Amniotic epithelial cell (primary cell): ENCODE measurements around the gene ARFGAP3.
"Not testable (repeated sequence)": the region's sequence is repeated elsewhere in the genome, so short reads cannot be mapped to it uniquely, and the experiment has no call there.

Experiments used
- DNase-seq: peaks from one replicate; pipeline ENCODE4 v3.0.0-alpha.2; 2010; ENCODE audit warnings: low read depth

Gene ARFGAP3

DNA sequence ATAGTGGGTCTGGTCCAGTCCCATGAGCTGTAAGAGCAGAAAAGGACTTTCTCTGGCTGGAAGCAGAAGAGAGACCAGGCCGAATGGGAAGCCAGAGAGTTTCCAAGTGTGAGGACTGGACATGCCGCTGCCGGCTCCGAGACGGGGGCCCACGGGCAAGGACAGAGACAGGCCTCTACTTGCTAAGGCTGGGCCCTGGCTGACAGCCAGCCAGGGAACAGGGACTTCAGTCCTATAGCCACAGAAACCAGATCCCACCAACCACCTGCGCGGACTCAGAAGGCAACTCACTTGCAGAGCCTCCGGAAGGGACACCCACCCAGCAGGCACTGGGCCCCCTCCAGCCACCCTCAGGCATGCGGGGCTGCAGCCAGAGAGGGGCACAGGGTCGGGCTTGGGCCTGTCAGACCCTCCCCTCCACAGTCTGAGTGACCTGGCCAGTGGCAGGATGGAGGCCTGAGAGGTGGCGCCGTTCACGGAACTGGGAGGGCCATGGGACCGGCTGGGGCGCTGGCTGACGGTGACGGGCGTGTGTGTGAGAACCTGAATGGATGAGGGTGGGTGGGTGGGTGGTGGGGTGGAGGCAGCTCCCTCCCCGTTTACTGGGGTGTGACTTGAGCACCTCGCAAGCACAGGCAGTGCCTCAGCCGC lies 88.6 kb downstream of the ARFGAP3 start:
- no peak for DNase-seq

DNA sequence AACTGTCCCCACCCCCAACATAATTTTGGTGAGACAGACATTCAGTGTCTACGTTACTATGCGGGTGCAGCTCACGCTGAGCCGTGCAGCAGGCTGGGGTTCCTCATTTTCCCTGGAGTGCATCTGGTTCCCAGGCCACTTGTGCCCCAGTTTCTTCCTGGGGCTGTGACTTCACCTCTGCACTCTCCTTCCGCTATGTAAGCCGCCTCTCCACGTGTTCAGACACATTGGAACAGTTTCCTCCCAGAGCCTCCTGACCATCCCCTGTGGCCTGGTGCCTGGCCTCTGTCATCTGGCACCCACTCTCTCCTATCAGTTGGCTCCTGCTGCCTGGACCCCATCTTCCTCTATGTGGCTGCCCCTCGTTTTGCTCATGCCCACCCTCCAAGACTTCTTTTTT lies 90.2 kb downstream of the ARFGAP3 start:
- no peak for DNase-seq

DNA sequence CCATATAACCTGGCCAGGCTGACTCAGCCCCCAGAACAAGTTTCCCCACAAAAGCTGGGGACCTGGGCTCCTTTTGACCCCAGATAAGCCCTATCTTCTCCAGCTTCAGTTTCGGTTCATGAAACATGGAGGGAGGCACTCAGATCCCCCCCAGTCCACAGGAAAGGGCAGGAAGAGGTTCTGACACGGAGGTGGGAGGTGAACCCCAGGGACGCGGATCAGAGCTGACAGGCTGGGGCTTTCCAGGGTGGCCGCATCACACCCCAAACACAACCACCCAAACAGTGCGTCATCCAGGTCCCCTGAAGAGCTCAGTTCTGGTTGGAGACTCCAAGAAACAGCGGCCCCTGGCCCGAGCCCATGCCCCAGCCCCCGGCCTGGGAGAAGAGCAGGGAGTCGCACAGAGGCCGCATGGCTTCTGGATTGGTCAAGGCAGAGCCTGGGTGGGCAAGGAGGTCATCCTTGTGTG lies 92.1 kb downstream of the ARFGAP3 start:
- DNase-seq = no peak

DNA sequence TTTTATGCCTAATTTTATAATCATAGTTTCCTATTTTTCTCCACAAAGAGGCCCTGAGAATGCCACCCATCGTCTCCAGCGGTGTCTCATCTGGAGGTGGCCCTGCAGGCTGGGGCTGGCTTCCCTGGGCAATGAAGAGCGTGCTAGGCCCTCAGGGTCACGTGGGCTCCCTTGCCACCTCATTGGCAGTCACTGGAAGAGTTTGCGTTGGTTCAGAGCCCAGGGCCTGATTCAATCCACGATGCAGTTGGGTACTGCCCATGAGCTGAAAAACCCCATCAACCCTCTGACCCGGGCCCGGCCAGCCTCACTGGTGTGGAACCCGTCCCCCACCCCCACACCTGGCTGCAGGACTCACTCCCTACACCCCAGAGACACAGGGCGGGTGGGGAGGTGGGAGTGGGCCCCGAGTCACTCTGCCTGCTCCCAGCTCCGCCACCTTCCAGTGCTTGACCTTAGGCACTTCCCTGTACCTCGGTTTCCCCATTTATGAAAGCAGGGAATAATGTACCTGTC lies 93.0 kb downstream of the ARFGAP3 start:
- no peak for DNase-seq

DNA sequence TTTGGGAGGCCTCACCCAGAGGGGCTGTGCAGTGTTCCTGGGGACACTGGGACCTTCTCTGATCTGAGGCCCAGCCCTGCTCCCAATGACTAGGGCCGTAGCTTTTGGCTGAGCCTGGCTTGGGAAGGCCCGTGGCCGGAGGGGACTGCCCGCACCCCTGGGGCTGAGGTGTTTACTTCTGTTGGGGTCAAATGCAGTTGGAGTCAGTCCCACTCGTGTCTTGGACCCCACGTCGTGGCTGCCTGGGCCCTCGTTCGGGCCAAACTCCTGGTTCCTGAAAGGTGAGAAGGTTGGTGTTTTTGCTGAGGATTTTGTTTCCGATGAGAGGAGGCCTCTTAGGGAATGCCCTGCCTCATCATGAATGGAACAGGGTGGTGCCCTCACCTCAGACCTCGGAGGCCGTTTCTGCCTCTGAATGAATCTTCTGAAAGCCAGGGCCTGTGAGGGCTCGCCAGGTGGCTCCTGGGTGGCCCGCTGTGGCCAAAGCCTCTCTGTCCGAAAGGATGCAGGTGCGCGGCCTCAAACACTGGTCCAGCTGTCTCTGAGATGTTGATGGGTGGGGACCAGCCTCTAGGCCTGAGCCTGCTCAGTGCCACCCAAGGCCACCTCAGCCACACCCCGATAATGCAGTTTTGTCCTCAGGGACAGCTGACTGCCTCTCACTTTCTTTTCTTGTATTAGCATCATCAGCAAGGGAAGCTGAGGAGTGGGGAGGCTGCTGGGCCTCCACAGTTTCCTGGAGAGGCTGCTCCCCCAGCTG lies 96.1 kb downstream of the ARFGAP3 start:
- DNase-seq = no peak

DNA sequence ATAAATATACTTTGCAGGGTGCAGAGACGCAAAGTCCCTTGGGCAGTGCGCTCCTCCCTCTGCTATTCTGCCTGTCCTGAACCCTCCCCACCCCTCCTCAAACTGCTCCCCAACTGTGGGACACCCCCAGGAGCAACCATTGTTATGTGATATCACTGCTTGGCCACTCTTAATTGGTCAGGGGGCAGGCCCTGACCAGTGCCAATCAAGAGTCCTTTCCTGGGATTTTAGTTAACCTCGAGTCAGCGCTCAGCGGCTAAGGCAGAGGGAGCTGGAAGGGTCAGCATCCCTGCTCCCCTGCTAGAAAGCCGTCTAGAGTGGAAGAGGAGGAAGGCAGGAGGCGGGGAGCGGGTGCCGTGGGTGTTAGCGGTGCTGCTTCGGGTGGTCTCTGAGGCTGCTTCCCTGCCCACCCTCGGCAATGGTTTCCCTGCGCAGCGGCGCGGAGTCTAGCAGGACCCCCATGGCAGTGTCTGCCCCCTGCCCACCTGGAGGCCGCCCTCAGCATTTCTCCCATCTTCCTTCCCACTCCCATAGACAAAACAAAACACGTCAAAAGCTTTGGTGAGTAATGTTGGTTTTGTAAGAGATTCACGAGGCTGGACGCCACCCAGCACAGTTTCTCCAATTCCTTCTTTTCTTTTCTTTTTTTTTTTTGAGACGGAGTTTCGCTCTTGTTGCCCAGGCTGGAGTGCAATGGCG lies 98.0 kb downstream of the ARFGAP3 start:
- DNase-seq = peak; percentile 77

DNA sequence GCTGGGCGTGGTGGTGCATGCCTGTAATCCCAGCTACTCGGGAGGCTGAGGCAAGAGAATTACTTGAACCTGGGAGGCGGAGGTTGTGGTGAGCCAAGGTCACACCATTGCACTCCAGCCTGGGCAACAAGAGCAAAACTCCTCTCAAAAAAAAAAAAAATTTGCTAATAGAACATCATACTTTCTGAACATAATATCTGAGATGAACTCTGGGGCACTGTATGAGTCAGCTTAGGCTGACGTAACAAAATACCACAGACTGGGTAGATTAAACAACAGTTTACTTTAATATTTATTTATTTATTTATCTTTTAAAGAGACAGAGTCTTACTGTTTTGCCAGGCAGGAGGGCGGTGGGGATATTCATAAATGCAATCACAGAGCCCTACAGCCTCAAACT lies 101.5 kb downstream of the ARFGAP3 start:
- DNase-seq = peak; percentile 96

DNA sequence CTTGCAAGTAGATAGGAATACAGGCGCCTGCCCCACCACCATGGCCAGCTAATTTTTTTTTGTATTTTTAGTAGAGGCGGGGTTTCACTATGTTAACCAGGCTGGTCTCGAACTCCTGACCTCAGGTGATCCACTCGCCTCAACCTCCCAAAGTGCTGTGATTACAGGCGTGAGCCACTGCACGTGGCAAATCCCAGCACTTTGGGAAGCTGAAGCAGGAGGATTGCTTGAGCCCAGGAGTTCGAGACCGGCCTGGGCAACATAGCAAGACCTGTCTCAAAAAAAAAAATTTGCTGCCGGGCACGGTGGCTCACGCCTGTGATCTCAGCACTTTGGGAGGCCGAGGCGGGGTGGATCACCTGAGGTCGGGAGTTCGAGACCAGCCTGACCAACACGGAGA lies 102.0 kb downstream of the ARFGAP3 start:
- DNase-seq = not testable (repeated sequence)

DNA sequence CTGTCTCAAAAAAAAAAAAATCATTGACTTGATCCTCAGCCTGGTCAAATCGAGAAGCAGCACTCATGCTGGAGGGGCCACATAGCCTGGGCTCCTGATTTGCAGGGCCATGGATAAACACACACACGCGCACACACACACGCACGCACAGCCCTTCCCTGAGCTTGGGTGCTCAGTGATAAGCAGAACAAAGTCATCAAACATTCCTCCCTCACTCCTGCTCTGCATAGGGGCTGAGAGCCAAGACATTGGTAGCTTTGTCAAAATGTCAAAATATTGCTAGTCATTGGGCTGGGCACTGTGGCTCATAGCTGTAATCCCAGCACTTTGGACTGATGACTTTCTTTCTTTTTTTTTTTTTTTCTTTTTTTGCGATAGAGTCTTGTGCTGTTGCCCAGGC lies 102.4 kb downstream of the ARFGAP3 start:
- DNase-seq = peak; percentile 93

DNA sequence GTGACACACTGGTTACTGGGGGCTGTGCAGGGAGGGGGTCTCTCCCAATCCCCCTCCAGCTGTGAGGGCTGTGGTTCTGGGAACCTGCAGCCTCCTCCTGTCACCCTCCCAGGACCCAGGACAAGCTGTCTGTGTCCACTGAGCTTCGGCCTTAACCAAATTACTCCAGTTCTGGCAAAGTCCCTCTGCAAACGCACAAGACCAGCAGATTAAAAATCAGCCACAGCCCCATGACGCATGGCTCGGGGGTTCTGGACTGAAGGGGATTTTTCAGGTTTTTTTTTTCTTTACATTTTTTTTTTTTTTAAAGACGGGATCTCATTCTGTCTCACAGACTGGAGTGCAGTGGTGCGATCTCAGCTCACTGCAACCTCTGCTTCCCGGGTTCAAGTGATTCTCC lies 104.2 kb downstream of the ARFGAP3 start:
- DNase-seq = no peak

DNA sequence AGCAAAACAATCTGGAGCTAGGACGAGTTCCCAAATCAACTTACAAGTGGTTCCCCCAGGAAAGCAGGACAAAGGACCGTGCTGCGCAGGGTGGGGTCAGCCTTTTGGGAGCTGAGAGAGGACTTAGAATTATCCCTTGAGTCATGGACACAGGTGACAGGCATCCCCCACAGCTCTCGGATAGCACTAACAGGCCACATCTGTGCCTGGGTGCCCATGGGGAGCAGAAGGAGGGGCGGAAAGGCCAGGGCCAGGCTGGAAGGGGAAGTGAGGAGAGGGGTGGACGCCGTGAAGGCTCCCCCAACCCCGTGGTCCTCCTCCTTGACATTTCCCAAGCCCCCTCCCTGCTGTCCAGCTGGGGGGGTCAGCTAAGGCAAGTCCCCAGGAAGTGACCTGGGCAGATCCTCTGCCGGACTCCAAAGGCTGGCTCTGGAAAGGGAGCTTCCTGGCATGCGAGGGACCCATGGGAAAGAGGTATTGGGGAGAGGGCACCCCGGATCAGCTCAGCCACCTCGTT lies 104.8 kb downstream of the ARFGAP3 start:
- no peak for DNase-seq

DNA sequence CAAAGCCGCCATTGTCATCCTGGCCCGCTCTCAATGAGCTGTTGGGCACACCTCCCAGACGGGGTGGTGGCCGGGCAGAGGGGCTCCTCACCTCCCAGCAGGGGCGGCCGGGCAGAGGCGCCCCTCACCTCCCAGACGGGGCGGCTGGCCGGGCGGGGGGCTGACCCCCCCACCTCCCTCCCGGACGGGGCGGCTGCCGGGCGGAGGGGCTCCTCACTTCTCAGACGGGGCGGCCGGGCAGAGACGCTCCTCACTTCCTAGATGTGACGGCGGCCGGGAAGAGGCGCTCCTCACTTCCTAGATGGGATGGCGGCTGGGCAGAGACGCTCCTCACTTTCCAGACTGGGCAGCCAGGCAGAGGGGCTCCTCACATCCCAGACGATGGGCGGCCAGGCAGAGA lies 106.7 kb downstream of the ARFGAP3 start:
- not testable (repeated sequence) for DNase-seq

DNA sequence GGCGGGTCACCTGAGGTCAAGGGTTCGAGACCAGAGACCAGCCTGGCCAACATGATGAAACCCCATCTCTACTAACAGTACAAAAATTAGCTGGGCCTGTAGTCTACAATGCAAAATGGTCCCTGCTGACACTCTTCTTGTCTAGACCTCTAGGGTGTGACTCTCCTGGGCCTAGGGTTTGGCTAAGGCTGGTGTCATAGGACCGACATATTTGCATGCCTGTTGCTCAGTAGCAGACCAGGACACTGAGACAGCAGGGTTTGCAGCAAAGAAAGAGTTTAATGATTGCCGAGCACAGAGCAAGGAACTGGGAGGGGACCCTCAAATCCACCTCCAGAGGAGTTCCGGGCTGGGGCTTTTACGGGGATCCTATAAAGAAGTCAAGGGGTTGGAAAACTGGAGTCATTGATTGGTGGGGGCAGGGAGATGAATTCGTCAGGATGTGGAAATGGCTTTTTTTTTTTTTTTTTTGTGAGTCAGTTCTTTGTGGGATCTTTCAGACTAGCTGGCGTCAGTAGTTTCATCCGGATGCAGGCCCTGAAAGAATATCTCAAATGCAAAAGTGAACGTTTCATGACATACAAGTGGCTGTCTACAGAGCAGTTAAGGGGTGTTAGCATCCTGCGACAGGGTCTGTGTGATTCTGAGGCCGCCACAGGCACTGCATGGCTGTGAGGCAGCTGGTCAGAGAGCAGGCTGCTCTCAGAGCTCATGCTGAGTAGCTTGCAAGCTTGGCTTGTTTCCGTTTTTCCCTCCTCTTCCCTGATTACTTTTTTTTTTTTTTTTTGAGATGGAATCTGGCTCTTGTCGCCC lies 109.2 kb downstream of the ARFGAP3 start:
- DNase-seq = peak; percentile 65
